Keratinocyte (primary cell): ENCODE results near the gene LAPTM5. TPM values are rescaled to one million over a fixed set of nuclear protein-coding genes. Genes with fewer than 3 reads are reported as not detected.

Source experiments
- DNase-seq: peaks from one replicate; pipeline ENCODE4 v3.0.0-alpha.2; 2011; ENCODE audit warnings: low read depth, missing footprints, low spot score
- FAIRE-seq: peaks from 2 replicates; lab custom pipeline; 2011; peaks lifted over from hg19 to GRCh38; lab: Jason Lieb, UNC
- H2AFZ ChIP-seq: 2 replicates; pipeline ENCODE4 v1.6.0; 2012; ENCODE audit warnings: low read length, control low read depth, inconsistent platforms; ENCODE audit not compliant: control insufficient read depth
- H3K27ac ChIP-seq: 2 replicates; pipeline ENCODE4 v1.5.1; 2011; ENCODE audit warnings: low read length; ENCODE audit not compliant: control insufficient read depth, insufficient read depth
- H3K27me3 ChIP-seq: 3 replicates; pipeline ENCODE4 v1.6.0; 2011; ENCODE audit warnings: low read length; ENCODE audit not compliant: control insufficient read depth, insufficient read depth; ENCODE audit errors: extremely low read depth
- H3K36me3 ChIP-seq, 2 experiments: 2 replicates in 1 of 2; 3 replicates in 1 of 2; pipeline ENCODE4 v1.5.1; 2011; ENCODE audit warnings: low read length in 2 of 2, mild to moderate bottlenecking in 1 of 2; ENCODE audit not compliant: control insufficient read depth in 2 of 2, insufficient read depth in 2 of 2; ENCODE audit errors: extremely low read depth in 1 of 2
- H3K4me1 ChIP-seq: 3 replicates; pipeline ENCODE4 v1.5.1; 2011; ENCODE audit warnings: low read length; ENCODE audit not compliant: control insufficient read depth, insufficient read depth; ENCODE audit errors: extremely low read depth
- H3K4me2 ChIP-seq: 3 replicates; pipeline ENCODE4 v1.6.0; 2011; ENCODE audit warnings: low read depth, low read length; ENCODE audit not compliant: control insufficient read depth, insufficient read depth; ENCODE audit errors: extremely low read depth
- H3K4me3 ChIP-seq, 3 experiments: fragments of 200-600 bp in 1 of 3; sonication (generic) in 1 of 3; 2 replicates in 2 of 3; 3 replicates in 1 of 3; pipeline ENCODE4 v1.5.1; 2011 to 2016; ENCODE audit warnings: low read length in 3 of 3, mild to moderate bottlenecking in 3 of 3, control low read depth in 2 of 3, inconsistent platforms in 1 of 3, low read depth in 1 of 3, mixed read lengths in 1 of 3, mixed run types in 1 of 3, moderate library complexity in 1 of 3; ENCODE audit not compliant: control insufficient read depth in 2 of 3, insufficient read depth in 2 of 3; ENCODE audit errors: extremely low read depth in 1 of 3
- H3K79me2 ChIP-seq: 2 replicates; pipeline ENCODE4 v1.6.0; 2012; ENCODE audit warnings: low read length; ENCODE audit not compliant: control insufficient read depth, insufficient read depth
- H3K9ac ChIP-seq: 3 replicates; pipeline ENCODE4 v1.6.0; 2011; ENCODE audit warnings: low read length; ENCODE audit not compliant: control insufficient read depth, insufficient read depth; ENCODE audit errors: extremely low read depth
- H3K9me1 ChIP-seq: 3 replicates; pipeline ENCODE4 v1.6.0; 2011; ENCODE audit warnings: low read length; ENCODE audit not compliant: control insufficient read depth, insufficient read depth; ENCODE audit errors: extremely low read depth
- H3K9me3 ChIP-seq: 2 replicates; pipeline ENCODE4 v1.5.1; 2012; ENCODE audit warnings: low read depth, low read length; ENCODE audit not compliant: control insufficient read depth
- H4K20me1 ChIP-seq: 3 replicates; pipeline ENCODE4 v1.6.0; 2011; ENCODE audit warnings: low read length; ENCODE audit not compliant: control insufficient read depth, insufficient read depth; ENCODE audit errors: extremely low read depth
- CTCF ChIP-seq, 3 experiments: IDR thresholded peaks in 1 of 3; conservative IDR thresholded peaks in 1 of 3; optimal IDR thresholded peaks in 1 of 3; 2 replicates in 2 of 3; 3 replicates in 1 of 3; pipeline versions ENCODE3 to v1.5.1; 2011; ENCODE audit warnings: low read length in 3 of 3, mild to moderate bottlenecking in 3 of 3, moderate library complexity in 2 of 3, control low read depth in 1 of 3, inconsistent platforms in 1 of 3; ENCODE audit not compliant: insufficient read depth in 2 of 3; ENCODE audit errors: extremely low read depth in 1 of 3
- EZH2 ChIP-seq: IDR thresholded peaks from one replicate; pipeline ENCODE4 v1.6.1; 2012; ENCODE audit warnings: inconsistent platforms, mild to moderate bottlenecking, low read length, moderate library complexity
- dilution Hi-C: fragments of 300-500 bp; cut with MboI; formaldehyde crosslinking; loops from one replicate; pipeline ENCODE4 v1.7.0; 2020; ENCODE audit warnings: low sequenced_read_pairs; ENCODE audit not compliant: extremely low pct_ligation_motif_present
- polyA plus RNA-seq, 5 experiments: library from polyadenylated mRNA; depleted of rRNA in 3 of 5; stranded (reverse) in 3 of 5; stranded (forward) in 1 of 5; unstranded in 1 of 5; fragments of >200 nt; gene quantifications; 1 replicate in 1 of 5; 2 replicates in 3 of 5; 3 replicates in 1 of 5; pipeline versions ENCODE4 v1.2.1 to v1.2.3, GENCODE V29; 2011 to 2012; ENCODE audit warnings: missing spikeins in 2 of 5, low read depth in 1 of 5, low replicate concordance in 1 of 5

The LAPTM5 gene
- polyA plus RNA-seq, 1 donor (not counting 4 experiments of a cell fraction or from before 2014, with no cell fraction given), result 0.18 TPM

- Histone ChIP-seq H4K20me1 (no peaks in the 10 kb centered on the region), H3K27ac (no peak overlapping the region), H3K4me1 (peaks cover 19% of the 10 kb centered on the region), H3K9me3 (no peaks in the 10 kb centered on the region), H3K27me3 (peaks cover 6% of the 10 kb centered on the region), H3K9me1 (no peaks in the 10 kb centered on the region), H3K79me2 (no peaks in the 10 kb centered on the region), H3K36me3 (no peaks in the 10 kb centered on the region), H3K4me3 (no peak overlapping the region), H3K9ac (no peak overlapping the region), H3K4me2 (no peak overlapping the region), H2AFZ (peak overlapping the region; percentile 9)
- TF ChIP-seq EZH2 (no peak), CTCF (optimal IDR thresholded peaks at IDR 0.05 in 1 of 3, IDR thresholded peaks at IDR 0.05 in 1 of 3, conservative IDR thresholded peaks at IDR 0.05 in 1 of 3; ENCODE audit: extremely low read depth in 1 of 3, insufficient read depth in 2 of 3, low read length in 3 of 3) (no peak)
- no peak for DNase-seq
- FAIRE-seq, result no peak
- dilution Hi-C loops, result no loop called here
Measured at GRCh38 chr1:30786264-30786991, 28.9 kb upstream of the LAPTM5 start.

- FAIRE-seq (no peak), DNase-seq (no peak)
- TF ChIP-seq CTCF (optimal IDR thresholded peaks at IDR 0.05 in 1 of 3, IDR thresholded peaks at IDR 0.05 in 1 of 3, conservative IDR thresholded peaks at IDR 0.05 in 1 of 3; ENCODE audit: extremely low read depth in 1 of 3, insufficient read depth in 2 of 3, low read length in 3 of 3), result no peak
- Histone ChIP-seq H2AFZ (no peak overlapping the region), H3K9me1 (no peaks in the 10 kb centered on the region), H3K36me3 (no peaks in the 10 kb centered on the region), H3K4me2 (no peak overlapping the region), H3K27me3 (peaks cover 4% of the 10 kb centered on the region), H3K9me3 (no peaks in the 10 kb centered on the region), H3K79me2 (no peaks in the 10 kb centered on the region), H3K27ac (no peak overlapping the region), H3K4me1 (peaks cover 19% of the 10 kb centered on the region), H4K20me1 (no peaks in the 10 kb centered on the region), H3K4me3 (no peak overlapping the region), H3K9ac (no peak overlapping the region)
- dilution Hi-C loops, result no loop called here
Measured at GRCh38 chr1:30785714-30786113, 28.1 kb upstream of the LAPTM5 start.
